ENCODE data around the gene ALOX12. TPM values are rescaled to one million over a fixed set of nuclear protein-coding genes. Genes with fewer than 3 reads are reported as not detected.

The ALOX12 gene, protein sequence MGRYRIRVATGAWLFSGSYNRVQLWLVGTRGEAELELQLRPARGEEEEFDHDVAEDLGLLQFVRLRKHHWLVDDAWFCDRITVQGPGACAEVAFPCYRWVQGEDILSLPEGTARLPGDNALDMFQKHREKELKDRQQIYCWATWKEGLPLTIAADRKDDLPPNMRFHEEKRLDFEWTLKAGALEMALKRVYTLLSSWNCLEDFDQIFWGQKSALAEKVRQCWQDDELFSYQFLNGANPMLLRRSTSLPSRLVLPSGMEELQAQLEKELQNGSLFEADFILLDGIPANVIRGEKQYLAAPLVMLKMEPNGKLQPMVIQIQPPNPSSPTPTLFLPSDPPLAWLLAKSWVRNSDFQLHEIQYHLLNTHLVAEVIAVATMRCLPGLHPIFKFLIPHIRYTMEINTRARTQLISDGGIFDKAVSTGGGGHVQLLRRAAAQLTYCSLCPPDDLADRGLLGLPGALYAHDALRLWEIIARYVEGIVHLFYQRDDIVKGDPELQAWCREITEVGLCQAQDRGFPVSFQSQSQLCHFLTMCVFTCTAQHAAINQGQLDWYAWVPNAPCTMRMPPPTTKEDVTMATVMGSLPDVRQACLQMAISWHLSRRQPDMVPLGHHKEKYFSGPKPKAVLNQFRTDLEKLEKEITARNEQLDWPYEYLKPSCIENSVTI
- total RNA-seq (under 1 TPM in 1 of 10 donors, not detected in 9; 0.11 TPM), polyA plus RNA-seq (under 1 TPM in 1 of 2 donors, not detected in 1; 0.04 TPM)
- long read RNA-seq, donor 1, partial matches to known transcripts: 0 of 1 reads
- long read RNA-seq, donor 1, other reads (novel, unspliced or antisense): 1 of 1 reads
- long read RNA-seq, donor 2: 0 reads
- long read RNA-seq, donor 3: 0 reads

DNA sequence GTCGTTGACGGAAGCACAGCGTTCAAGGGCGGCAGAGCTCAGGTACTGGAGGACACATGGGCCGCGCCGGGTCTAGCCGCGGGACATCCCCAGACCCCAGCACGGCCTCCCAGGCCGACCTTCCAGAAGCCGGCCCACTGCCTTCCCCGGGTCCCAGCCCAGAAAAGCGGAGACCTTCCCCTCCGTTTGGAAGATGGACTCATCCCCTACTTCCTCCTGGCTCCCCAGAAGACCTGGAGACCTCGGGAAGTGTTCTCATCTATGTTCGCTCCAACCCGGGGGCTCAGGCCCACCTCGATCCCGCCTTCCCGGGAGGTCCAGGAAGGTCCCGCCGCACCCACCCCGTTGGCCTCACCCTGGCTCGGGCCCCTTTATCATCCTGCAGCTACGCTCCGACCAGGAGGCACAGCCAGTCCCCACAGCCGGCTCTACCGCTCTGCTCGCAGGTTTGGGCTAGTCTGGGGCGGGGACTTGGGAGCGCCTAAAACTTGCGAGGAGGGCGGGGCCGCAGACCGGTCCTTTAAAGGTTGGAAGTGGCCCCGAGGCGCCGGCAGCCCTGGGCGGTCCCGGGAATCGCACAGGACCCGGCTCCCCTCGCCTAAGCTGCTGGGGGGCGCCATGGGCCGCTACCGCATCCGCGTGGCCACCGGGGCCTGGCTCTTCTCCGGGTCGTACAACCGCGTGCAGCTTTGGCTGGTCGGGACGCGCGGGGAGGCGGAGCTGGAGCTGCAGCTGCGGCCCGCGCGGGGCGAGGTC, at the start of gene ALOX12:
Gene ALOX12, plus strand, starts transcription at position 550 of the 756 bp plus-strand sequence. Its CDS starts 69 bp downstream, at position 619.
- TF ChIP-seq, protein P1, sequence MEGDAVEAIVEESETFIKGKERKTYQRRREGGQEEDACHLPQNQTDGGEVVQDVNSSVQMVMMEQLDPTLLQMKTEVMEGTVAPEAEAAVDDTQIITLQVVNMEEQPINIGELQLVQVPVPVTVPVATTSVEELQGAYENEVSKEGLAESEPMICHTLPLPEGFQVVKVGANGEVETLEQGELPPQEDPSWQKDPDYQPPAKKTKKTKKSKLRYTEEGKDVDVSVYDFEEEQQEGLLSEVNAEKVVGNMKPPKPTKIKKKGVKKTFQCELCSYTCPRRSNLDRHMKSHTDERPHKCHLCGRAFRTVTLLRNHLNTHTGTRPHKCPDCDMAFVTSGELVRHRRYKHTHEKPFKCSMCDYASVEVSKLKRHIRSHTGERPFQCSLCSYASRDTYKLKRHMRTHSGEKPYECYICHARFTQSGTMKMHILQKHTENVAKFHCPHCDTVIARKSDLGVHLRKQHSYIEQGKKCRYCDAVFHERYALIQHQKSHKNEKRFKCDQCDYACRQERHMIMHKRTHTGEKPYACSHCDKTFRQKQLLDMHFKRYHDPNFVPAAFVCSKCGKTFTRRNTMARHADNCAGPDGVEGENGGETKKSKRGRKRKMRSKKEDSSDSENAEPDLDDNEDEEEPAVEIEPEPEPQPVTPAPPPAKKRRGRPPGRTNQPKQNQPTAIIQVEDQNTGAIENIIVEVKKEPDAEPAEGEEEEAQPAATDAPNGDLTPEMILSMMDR (IDR thresholded peaks at IDR 0.05): no peak
- ATAC-seq: peak; percentile 38 to 67 (median 63)
- Histone ChIP-seq H3K4me3 (peak within 1 kb of the TSS in 9 of 10 donors; percentile 21 to 45 (median 41)), H3K27ac (no peak within 1 kb of the TSS), H3K4me1 (peaks cover 0 to 17% (median 8%) of the 10 kb centered on the region in 9 donors), H3K27me3 (peaks cover 0 to 4% (median 0%) of the 10 kb centered on the region in 7 donors), H3K36me3 (peaks cover 0 to 39% (median 0%) of the 10 kb centered on the region in 9 donors), H3K9me3 (no peaks in the 10 kb centered on the region)
- no peak for DNase-seq
- intact Hi-C loops (cut with DNase I): loop anchor here in 1 of 10 donors (5.0 kb wide), 1 partner anchor 328 kb away; no protein-coding TSS in a partner anchor
- 14 to 22% methylated on average over 60 to 64 of the region's 64 CpGs for WGBS, 2 donors

- Histone ChIP-seq H3K27ac (no peak overlapping the region), H3K9me3 (no peaks in the 10 kb centered on the region), H3K4me1 (peaks cover 0 to 24% (median 0%) of the 10 kb centered on the region in 9 donors), H3K4me3 (no peak overlapping the region), H3K36me3 (no peaks in the 10 kb centered on the region), H3K27me3 (no peaks in the 10 kb centered on the region)
- TF ChIP-seq, protein P1 (IDR thresholded peaks at IDR 0.05): no peak
- WGBS, 2 donors: 87 to 92% methylated on average over 2 of the region's 2 CpGs
- DNase-seq: no peak
- no peak for ATAC-seq
- intact Hi-C loops (cut with DNase I): no loop called here
Observed at GRCh38 chr17:6947745-6948144, 48.1 kb upstream of the ALOX12 start.

- H3K4me3 ChIP-seq: no peak overlapping the region
- TF ChIP-seq, protein P1 (IDR thresholded peaks at IDR 0.05): no peak
- ATAC-seq: peak in 4 of 8 donors; percentile 33 to 67 (median 45)
- H3K27me3 ChIP-seq: no peaks in the 10 kb centered on the region
- no peaks in the 10 kb centered on the region for H3K9me3 ChIP-seq
- H3K27ac ChIP-seq: peak overlapping the region in 2 of 10 donors; percentile 41 to 61
- DNase-seq: peak in 1 of 2 donors; percentile 13
- intact Hi-C loops (cut with DNase I): no loop called here
- WGBS, 2 donors: 42 to 60% methylated on average over 5 of the region's 5 CpGs
- H3K36me3 ChIP-seq: no peaks in the 10 kb centered on the region
- peaks cover 0 to 18% (median 0%) of the 10 kb centered on the region in 9 donors for H3K4me1 ChIP-seq
Observed at GRCh38 chr17:6948562-6948961, 47.3 kb upstream of the ALOX12 start.

All from heart right ventricle (tissue), 16 donors.